ENCODE measurements around the gene NRXN2.
A peak's percentile ranks its signal among the peaks of the same experiment; 100 is the strongest.

The NRXN2 gene

GRCh38 chr11:64698427-64698826, 24.6 kb downstream of the NRXN2 start:
- DNase-seq (ENCODE audit: low read depth): no peak

DNA sequence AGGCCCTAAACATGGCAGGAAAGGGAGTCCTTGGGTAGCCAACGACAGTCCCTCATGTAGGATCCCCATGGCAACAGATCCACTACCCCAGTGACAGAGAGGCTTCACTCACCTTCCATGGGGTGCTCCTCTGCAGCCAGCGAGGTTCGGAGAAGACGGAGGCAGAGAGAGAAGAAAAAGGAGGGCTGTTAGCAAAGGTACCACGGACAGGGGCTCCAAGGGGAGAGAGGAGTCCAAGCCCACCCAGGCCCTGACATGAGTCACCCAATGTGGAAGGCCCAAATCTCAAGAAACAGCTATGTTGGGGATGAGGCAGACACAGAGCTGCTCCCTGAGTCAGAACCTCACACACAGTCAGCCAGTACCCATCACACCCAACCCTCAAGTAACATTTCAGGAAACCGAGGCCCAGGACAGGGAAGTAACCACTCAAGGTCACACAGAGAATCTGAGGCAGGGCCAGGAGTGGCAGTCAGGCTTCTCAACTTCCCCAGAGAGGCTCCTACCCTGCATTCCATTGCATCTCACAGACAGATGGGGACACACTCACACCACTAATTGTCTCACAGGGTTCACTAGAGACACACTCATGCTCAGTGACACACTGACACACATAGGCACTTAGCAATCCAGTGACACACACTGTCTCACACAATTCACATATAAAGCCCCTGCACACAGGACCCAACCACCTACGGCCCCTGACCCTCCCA, 25.2 kb downstream of the NRXN2 start:
- DNase-seq (ENCODE audit: low read depth): no peak

GRCh38 chr11:64696045-64696444, 27.0 kb downstream of the NRXN2 start:
- DNase-seq (ENCODE audit: low read depth): no peak

DNA sequence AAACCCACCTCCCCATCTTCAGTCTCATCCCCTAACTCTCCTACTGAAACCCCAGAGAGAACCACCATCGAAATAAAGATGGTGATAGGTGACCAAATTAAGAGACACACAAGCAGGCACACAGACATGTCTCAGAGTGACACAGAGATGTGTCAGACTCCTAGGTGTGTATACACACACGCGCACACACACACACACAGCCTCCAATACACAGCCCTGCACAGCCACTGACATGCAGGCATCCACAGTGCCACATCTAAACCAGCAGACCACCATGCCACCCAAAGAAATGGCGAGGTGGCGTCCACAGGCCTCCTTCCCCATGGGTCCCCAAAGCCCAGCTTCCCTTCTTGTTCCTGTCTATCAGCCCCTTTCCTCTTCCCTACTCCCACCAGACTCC, 27.4 kb downstream of the NRXN2 start:
- no peak for DNase-seq (ENCODE audit: low read depth)

DNA sequence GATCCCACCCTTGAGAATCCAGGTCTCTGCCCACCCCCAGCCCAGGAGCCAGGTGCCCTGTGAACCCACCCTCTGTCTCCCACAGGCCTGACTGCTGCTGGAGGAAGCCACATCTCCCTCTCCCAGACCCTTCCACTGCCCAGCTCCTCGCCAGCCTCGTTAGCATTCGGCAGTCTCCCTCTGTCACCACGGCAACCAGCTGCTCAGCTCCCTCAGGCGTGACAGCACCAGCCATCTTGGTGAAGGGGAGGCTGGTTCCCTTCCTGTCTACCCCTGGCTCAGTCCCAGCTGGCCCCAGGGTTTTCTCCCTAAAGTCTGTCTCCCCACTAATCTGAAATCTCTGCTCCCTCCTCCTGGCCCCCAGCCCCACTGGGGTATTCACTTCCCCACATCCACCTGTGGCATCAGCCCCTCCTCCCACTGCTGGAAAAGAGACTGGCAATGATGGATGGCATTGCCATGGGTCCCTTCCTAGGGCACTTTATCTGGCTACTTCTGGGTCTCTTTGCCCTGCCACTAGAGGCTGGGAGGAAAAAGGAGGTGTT, 28.1 kb downstream of the NRXN2 start:
- no peak for DNase-seq (ENCODE audit: low read depth)

DNA sequence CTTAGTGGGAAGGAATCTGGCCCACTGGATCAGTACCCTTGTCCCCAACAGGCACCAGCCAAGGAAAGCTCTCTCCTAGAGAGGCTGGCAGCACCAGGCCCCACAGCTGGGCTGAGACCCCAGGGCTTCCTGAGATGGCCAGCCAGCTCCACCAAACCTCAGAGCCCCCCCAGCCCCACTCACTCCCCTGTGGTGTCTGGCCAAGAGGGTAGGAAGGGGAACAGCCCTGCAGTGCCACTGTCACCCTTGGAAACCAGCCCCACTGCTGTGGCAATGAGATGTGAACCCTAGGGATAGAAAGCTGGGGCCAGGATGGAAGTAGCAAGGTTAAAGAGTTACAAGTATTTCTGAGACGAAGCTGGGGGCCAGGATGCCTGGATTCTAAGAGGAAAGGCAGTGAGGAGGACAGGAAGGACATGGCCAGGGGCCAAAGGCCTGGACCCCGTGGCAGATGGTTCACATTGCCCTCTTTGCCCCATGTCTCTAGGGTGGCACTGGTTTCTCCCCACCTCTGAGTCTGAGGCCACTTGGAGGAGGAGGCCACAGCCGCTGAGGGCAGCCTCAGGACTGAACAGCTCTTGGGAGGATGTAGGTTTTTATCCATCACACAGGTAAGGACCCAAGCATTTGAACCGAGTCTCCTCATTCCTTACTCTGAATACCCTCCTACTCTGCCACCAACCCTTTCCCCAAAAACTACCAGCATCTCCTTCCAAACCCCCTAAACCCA, 28.8 kb downstream of the NRXN2 start:
- no peak for DNase-seq (ENCODE audit: low read depth)

- no peak for DNase-seq (ENCODE audit: low read depth)
Observed at GRCh38 chr11:64692764-64693331, 30.1 kb downstream of the NRXN2 start.

DNA sequence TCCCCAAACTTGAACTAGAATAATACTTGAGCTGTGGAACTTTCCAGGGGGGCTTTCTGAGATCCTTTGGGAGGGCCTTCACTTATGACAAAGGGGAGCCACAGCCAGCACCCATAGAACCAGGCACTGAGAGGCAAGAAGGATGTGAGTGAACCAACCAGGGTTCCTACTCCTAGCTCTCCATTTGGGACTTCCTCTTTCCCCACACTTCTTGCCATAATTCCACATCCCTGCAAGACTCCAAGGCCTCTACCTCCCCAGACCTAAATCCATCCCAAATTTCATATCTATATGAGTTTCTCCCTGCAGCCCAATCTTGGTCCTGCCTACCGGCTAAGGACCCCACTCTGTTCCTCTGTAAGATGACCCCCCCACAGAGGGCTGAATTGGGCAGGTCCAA, 31.5 kb downstream of the NRXN2 start:
- DNase-seq (ENCODE audit: low read depth): no peak

GRCh38 chr11:64690235-64690634, 32.8 kb downstream of the NRXN2 start:
- no peak for DNase-seq (ENCODE audit: low read depth)

GRCh38 chr11:64688534-64688982, 34.4 kb downstream of the NRXN2 start:
- peak; percentile 74 for DNase-seq (ENCODE audit: low read depth)

GRCh38 chr11:64687643-64688533, 35.1 kb downstream of the NRXN2 start:
- no peak for DNase-seq (ENCODE audit: low read depth)

GRCh38 chr11:64687204-64687603, 35.8 kb downstream of the NRXN2 start:
- DNase-seq (ENCODE audit: low read depth): no peak

DNA sequence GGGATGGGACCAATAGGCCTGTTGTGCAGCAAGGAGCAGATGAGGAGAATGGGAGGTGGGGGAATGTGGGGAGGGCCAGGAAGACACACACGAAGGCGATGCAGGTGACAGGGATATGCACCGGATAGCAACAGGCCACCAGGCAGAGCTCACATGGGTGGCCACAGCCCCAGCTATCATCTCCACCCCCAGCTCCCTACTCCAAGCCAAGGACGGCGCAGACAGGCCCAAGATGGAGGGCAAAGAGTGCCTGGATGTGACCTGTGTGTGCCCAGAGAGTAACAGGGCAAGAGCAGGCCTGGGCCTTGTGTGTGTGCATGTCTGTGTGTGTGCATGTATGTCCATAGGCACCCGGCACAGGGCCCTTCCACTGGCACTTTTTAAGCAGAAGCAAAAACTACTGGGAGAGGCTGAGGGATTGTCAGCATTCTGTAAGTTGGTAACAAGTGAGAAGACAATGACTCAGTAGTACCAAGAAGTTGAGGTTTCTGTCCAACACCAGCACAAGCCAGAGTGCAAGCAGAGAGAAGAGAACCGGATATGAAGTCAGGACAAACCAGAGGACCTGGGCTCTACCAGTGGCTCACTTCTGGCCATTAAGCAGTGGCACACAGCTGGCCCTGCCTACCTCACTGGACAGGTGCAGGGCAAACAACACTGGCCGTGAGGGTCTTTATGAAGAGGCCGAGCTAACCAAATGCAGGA, 36.4 kb downstream of the NRXN2 start:
- no peak for DNase-seq (ENCODE audit: low read depth)

DNA sequence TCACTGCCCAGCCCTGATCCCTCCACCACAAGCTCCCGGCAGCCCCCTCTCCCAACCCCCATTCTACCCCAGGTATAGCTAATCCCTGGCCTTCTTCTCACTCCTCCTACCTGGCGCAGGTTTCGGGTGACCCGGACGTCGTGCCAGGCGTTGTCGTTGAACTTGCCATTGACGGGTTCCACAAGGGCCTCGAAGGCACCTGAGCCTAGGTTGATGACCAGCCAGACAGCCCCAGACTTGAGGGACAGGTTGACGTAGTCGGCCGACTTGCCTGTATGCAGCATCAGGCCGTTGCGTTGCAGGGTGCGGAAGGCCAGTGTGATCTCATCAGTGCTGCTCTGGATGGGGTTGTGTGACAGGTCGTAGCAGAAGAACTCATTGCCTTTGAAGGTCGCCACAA, 37.5 kb downstream of the NRXN2 start:
- DNase-seq (ENCODE audit: low read depth): no peak

DNA sequence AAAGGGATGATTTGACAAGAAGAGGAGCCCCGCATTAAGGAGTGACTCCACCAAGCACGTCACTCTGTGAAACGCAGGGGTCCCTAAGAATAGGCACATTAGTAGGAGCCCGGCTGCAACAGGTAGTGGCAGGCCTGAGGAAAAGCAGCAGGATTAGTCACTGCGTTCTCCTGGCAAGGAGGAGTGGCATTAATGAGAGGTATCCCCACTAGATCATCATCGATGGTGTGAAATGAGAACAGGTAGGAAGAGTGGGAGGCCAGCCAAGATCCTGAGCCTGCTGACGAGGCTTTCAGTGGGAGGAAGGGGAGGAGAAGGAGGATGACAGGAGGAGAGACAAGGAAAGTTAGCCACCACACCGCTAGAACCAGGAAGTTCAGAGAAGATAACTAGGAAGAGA, 38.6 kb downstream of the NRXN2 start:
- DNase-seq (ENCODE audit: low read depth): no peak

DNA sequence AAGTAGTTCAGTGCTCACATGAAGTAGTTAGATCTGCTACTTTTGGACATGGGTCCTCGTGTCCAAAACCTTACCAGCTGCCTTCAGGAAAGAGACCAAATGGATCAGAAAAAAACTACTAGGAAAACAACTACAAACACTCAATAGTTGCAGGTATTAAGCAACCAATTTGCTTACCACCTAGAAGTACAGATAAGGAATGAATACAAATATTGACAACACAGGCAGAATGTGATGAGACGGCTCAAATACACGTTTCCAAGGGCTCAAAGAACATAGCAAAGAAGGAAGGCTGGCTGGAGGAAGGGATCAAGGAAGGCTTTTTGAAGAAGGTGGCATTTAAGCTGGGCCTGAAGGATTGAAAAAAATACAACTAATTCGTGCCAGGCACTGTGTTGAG, 41.8 kb downstream of the NRXN2 start:
- no peak for DNase-seq (ENCODE audit: low read depth)

GRCh38 chr11:64679846-64680245, 43.2 kb downstream of the NRXN2 start:
- no peak for DNase-seq (ENCODE audit: low read depth)

DNA sequence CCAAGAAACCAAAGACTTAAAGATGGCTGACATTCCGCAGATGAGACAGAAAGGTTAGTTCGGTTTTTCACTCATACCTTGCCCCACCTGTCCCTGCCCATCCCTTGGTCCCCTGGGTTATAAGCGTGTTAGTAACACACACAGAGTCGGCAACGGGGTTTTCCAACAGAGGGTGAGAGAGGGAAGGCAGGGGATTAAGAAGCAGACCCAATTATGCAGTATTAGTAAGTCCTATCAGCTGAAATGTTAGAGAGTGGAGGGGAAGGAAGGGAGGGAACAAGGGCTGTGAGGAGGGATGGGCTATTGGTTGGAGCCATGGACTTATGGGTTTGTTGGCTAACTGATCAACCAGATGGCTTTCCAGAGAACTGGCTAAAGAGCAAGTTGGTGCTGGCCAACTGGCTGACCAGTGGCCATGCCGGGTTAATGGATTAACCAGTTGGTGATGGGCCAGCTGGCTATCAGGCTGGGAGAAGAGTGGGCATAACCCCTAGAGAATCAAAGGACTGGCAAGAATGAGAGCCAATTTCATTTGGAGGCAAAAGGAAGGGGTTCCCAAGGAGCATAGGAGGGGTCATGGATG, 45.5 kb downstream of the NRXN2 start:
- DNase-seq (ENCODE audit: low read depth): no peak

- no peak for DNase-seq (ENCODE audit: low read depth)
Observed at GRCh38 chr11:64676261-64676615, 46.8 kb downstream of the NRXN2 start.

GRCh38 chr11:64675450-64676260, 47.3 kb downstream of the NRXN2 start:
- peak; percentile 65 for DNase-seq (ENCODE audit: low read depth)
